ENCODE measurements around the gene UTS2.

Gene UTS2

GRCh38 chr1:7862211-7863060 lies 9.6 kb upstream of the UTS2 start:
- no peak for DNase-seq

- DNase-seq, result no peak
Measured at GRCh38 chr1:7861452-7861851, 8.6 kb upstream of the UTS2 start.

DNA sequence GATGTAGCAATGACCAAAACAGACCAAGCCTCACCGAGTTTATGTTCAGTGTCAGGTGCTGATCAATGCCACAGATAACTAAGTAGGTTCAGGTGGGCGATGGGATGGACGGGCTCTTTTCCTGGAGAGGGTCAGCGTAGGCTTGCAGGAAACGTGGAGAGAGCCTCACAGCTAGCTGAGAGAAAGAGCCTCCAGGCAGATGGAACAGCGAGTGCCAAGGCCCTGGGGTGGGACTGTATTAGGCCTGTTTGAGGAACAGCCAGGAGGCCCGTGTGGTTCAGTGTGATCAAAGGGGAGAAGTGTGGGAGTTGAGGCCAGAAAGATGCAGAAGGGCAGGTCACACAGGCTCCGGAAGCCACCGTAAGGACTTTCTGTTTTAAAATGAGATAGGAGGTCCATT lies 7.3 kb upstream of the UTS2 start:
- DNase-seq, result no peak

- no peak for DNase-seq
Measured at GRCh38 chr1:7859406-7859805, 6.5 kb upstream of the UTS2 start.

DNA sequence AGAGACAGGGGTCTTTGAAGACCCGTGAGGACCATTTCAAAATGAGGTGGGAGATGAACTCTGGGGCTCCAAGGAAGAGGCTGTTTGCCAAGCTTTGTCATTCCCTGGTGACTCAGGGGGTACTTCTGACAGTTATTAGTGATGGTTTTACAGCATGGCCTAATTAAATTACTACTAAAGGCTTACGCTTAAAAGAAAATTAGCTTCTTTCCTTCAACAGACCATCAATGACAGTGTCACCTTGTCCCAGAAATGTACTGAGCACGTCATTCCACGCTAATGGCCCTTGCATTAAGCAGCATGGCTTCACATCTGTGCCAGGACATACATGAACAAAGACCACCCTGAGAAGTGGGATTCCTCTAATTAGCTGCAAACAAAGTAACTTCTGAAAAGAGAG lies 5.1 kb upstream of the UTS2 start:
- no peak for DNase-seq

DNA sequence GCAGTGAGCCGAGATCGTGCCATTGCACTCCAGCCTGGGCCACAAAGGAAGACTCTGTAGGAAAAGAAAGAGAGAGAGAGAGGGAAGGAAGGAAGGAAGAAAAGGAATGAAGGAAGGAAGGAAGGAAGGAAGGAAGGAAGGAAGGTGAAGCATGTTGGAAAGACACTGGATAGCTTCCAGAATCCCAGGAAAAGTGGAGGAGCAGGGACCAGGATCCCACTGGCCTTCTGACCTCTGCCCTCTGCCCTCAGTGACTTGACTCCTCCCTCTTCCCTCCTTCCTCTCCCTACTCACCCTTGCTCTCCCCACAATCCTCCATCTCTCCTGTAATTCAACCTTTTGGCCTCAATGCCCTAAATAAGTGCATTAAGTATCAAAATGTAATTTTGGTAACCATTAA lies 4.1 kb upstream of the UTS2 start:
- DNase-seq, result no peak

DNA sequence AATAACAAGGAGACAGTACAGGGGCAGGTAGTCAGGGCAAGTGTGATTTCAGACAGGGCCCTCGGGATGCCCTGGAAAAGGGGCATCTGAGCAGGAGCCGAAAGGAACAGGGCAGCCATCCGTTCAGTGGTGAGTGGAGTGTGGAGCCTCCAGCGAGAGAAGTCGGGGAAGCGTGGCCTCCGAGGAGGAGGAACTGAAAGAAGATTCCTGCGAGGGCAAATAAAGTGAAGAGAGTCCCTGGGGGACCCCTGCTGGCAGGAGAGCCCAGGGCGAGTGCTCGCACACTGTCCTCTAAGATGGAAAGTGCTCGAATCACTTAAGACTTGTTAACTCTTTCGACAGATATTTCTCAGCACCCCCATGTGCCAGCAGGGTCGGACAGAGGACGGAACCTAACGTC lies 3.5 kb upstream of the UTS2 start:
- no peak for DNase-seq

- DNase-seq, result no peak
Measured at GRCh38 chr1:7853684-7854026, 790 bp upstream of the UTS2 start.

DNA sequence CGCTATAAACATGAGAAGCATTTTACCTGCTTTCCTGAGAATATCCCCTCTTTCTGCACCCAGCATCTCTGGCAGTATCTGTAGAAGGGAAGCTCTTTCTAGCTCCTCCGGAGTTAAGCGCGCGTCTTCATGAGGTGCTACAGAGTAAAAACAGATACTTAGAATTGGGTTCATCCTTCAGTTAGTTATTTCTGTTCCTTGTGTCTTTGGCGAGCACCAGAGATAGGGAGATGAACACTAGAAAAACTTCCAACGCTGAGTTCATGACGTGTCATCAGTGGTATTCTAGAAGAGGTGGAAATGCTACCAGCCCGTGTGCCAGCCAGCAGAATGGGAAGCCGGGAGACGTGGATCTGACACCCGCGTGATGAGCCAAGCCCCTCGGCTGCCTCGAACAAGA lies 2.1 kb downstream of the UTS2 start:
- no peak for DNase-seq

- no peak for DNase-seq
Measured at GRCh38 chr1:7847599-7847998, 5.3 kb downstream of the UTS2 start.

- DNase-seq, result no peak
Measured at GRCh38 chr1:7846656-7847055, 6.2 kb downstream of the UTS2 start.

- no peak for DNase-seq
Measured at GRCh38 chr1:7845761-7846160, 7.1 kb downstream of the UTS2 start.

- no peak for DNase-seq
Measured at GRCh38 chr1:7842517-7842916, 10.3 kb downstream of the UTS2 start.

- no peak for DNase-seq
Measured at GRCh38 chr1:7839526-7839925, 13.3 kb downstream of the UTS2 start.

GRCh38 chr1:7838714-7839113 lies 14.2 kb downstream of the UTS2 start:
- no peak for DNase-seq

GRCh38 chr1:7833035-7833434 lies 19.8 kb downstream of the UTS2 start:
- DNase-seq, result no peak

- DNase-seq, result no peak
Measured at GRCh38 chr1:7831458-7831857, 21.4 kb downstream of the UTS2 start.

DNA sequence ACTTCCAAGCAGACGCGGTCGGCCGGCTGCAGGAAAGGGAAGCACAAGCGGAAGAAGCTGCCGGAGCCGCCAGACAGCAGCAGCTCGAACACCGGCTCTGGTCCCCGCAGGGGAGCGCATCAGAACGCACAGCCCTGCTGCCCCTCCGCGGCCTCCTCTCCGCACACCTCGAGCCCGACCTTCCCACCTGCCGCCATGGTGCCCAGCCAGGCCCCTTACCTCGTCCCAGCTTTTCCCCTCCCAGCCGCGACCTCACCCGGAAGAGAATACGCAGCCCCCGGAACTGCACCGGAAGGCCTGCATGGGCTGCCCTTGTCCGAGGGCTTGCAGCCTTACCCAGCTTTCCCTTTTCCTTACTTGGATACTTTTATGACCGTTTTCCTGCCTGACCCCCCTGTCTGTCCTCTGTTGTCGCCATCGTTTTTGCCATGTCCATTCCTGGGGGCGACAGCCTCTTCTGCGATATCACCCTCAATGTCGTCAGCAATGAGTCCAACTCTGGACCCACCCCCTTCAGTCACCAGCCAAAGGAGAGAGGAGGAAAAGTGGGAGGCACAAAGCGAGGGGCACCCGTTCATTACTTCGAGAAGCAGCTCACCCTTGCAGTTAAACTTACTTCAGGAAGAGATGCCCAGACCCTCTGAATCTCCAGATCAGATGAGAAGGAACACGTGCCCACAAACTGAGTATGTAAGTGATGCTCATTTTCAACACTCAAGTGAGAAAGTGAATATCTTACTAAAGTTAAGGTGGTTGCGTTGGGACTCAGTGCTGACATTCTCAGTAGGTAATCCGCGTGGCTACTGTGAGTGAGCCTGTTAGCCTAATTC lies 25.5 kb downstream of the UTS2 start:
- peak; percentile 37 for DNase-seq

GRCh38 chr1:7826363-7826762 lies 26.5 kb downstream of the UTS2 start:
- DNase-seq, result no peak

- DNase-seq, result no peak
Measured at GRCh38 chr1:7824701-7825100, 28.2 kb downstream of the UTS2 start.

DNA sequence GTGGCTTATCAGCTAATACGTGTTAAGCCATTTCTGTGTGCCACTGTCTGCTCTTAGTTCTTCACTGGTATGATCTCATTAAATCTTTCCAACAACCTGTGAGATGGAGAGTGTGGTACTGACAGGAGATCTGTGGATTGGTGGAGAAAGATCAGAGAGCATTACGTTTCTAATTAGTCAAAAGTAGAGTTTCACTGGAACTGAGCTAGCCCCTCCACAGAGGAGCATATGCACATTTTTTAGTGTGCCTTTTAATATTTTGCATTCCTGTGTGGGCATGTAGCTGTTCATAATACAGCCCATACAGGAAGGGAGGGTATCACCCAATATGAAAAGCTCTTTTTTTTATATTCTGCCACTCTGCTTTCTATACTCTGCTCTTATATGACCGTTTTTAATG lies 31.6 kb downstream of the UTS2 start:
- DNase-seq, result no peak

DNA sequence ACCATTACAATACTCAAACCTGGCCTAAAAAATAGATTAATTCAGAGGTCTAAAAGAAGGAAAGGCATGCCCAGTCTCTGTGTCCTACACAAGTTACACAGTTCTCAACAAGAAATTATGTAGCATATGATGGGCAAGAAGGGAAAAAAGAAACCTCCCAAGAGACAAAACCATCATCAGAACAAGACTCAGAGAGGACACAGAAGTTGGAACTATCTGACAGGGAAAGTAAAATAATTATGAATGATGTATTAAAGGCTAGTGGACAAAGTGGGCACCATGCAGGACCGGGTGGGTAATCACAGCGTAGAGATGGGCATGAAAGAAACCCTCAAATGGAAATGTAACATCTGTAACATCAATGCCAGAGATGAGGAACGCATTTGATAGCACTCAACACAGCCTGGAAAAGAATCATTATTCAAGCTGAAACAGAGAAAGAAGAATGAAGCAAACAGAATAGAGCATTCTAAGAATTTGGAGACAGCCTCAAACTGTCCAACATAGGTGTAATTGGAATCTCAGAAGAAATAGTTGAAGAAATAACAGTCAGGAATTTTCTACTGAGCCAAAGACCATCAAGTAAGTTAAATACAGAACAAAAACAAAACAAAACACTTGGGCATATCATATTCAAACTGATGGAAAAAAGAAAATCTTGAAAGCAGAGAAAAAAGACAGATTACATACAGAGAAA lies 39.0 kb downstream of the UTS2 start:
- no peak for DNase-seq

DNA sequence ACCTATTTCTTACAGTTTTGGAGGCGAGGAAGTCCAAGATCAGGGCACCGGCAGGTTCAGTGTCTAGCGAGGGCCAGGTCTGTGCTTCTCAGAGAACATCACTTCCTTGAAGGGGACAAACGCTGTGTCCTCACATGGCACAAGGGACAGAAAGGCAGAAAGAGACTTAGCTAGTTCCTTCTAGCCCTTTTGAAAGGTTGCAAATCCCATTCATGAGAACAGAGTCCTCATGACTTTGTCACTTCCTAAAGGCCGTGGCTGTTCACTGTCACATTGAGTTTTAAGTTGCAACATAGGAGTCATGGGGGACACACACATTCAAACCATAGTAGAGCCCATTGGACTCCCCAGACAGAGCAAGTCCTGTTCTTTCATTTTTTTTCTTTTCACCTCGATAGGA lies 41.4 kb downstream of the UTS2 start:
- DNase-seq, result no peak

GRCh38 chr1:7810395-7810794 lies 42.5 kb downstream of the UTS2 start:
- no peak for DNase-seq

Data from activated CD4-positive, alpha-beta T cell treated with anti-CD3 and anti-CD28 coated beads, Interleukin-2, amount 50 U/mL, for 1 hour (primary cell).